IgD-negative memory B cell (primary cell): ENCODE results near the gene WFDC5. TPM values are rescaled to one million over a fixed set of nuclear protein-coding genes. Genes with fewer than 3 reads are reported as not detected.

Experiments used
- H3K27ac Mint-ChIP-seq, 3 donors: one replicate each; pipeline ENCODE4 v1.8.0; 2020 to 2022; ENCODE audit warnings: mild to moderate bottlenecking in 3 of 3, mixed read lengths in 3 of 3, moderate library complexity in 1 of 3
- H3K27me3 Mint-ChIP-seq: one replicate; pipeline ENCODE4 v1.8.0; 2021; ENCODE audit warnings: mixed read lengths
- H3K36me3 Mint-ChIP-seq: one replicate; pipeline ENCODE4 v1.8.0; 2020; ENCODE audit warnings: mild to moderate bottlenecking, mixed read lengths
- H3K4me1 Mint-ChIP-seq, 3 donors: one replicate each; pipeline ENCODE4 v1.8.0; 2020 to 2022; ENCODE audit warnings: mixed read lengths in 3 of 3, mild to moderate bottlenecking in 1 of 3
- H3K4me3 Mint-ChIP-seq, 4 donors: one replicate each; pipeline ENCODE4 v1.8.0; 2020 to 2022; ENCODE audit warnings: mild to moderate bottlenecking in 4 of 4, mixed read lengths in 4 of 4, moderate library complexity in 3 of 4
- H3K9me3 Mint-ChIP-seq, 3 donors: one replicate each; pipeline ENCODE4 v1.8.0; 2020 to 2021; ENCODE audit warnings: mixed read lengths in 3 of 3, mild to moderate bottlenecking in 1 of 3
- polyA plus RNA-seq: library from polyadenylated mRNA; unstranded; fragments of 300-500 nt; fragmentation: Illumina TruSeq; gene quantifications from one replicate; pipeline ENCODE4 v1.2.3, GENCODE V29; 2021

The WFDC5 gene
- polyA plus RNA-seq, 1 donor from 2014 or later, result not detected

DNA sequence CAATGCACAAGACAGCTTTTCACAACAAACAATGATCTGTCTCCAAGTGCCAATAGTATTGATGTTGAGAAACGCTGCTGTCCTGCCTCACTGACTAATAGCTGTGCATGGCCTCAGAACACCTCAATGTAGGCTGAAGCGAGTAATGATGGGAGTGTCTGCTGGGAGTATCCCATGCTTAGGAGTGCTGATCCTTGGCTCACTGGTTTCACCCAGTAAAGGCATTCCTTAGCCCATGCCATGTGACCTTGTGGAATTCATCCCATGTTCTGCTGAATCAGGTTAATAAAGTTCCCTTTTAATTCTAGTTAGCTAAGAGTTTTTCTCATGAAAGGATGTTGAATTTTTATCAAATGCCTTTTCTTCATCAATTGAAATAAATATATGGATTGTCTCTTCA, 13.1 kb upstream of the WFDC5 start:
- Mint-ChIP-seq H3K4me3 (no peak overlapping the region), H3K4me1 (peaks cover 0 to 1% (median 0%) of the 10 kb centered on the region in 3 donors), H3K36me3 (peaks cover 3% of the 10 kb centered on the region), H3K27me3 (peaks cover 15% of the 10 kb centered on the region), H3K9me3 (peaks cover 0 to 7% (median 0%) of the 10 kb centered on the region in 3 donors), H3K27ac (no peak overlapping the region)

DNA sequence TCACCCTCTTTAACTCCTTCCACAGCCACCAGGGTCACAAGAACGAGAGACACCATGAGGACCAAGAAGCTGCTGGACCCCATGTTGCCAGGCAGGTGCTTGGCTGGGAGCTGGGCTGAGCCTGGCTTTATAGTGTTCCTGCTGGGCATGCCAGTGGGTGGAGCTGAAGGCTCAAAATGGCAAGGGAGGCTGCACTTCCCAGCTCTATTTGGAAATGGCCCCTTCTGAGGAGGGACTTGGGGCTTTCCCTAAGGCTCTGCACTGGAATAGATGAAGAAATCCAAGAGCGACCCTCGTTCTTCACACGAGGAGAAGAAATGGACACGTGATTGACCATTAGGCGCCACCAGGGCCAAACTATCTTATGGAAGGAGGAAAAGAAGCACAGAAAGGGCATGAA, 9.4 kb upstream of the WFDC5 start, which contains the start of gene WFDC12:
Gene WFDC12, minus strand, starts transcription at position 101 of the 400 bp plus-strand sequence. Its CDS starts 18 bp downstream, at position 83.
- Mint-ChIP-seq H3K27ac (no peak within 1 kb of the TSS), H3K4me1 (peaks cover 0 to 1% (median 0%) of the 10 kb centered on the region in 3 donors), H3K36me3 (peaks cover 3% of the 10 kb centered on the region), H3K27me3 (peaks cover 16% of the 10 kb centered on the region), H3K4me3 (no peak within 1 kb of the TSS), H3K9me3 (peaks cover 0 to 7% (median 0%) of the 10 kb centered on the region in 3 donors)

DNA sequence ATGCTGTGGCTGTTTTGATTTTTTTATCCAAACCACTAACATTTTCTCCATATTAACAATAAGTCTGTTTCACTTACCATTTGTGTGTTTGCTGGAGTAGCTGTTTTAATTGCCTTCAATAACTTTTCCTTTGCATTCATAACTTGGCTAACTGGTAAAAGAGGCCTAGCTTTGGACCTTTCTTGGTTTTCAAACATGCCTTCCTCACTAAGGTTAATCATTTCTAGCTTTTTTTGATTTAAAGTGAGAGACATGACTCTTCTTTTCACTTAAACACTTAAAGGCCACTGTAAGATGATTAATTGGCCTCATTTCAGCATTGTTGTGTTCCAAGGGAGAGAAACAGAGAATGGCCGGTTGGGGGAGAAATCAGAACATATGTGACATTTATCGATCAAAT, 6.4 kb upstream of the WFDC5 start:
- Mint-ChIP-seq H3K9me3 (peaks cover 0 to 7% (median 0%) of the 10 kb centered on the region in 3 donors), H3K27ac (no peak overlapping the region), H3K27me3 (peaks cover 18% of the 10 kb centered on the region), H3K4me3 (no peak overlapping the region), H3K4me1 (peaks cover 0 to 1% (median 0%) of the 10 kb centered on the region in 3 donors), H3K36me3 (peaks cover 3% of the 10 kb centered on the region)

DNA sequence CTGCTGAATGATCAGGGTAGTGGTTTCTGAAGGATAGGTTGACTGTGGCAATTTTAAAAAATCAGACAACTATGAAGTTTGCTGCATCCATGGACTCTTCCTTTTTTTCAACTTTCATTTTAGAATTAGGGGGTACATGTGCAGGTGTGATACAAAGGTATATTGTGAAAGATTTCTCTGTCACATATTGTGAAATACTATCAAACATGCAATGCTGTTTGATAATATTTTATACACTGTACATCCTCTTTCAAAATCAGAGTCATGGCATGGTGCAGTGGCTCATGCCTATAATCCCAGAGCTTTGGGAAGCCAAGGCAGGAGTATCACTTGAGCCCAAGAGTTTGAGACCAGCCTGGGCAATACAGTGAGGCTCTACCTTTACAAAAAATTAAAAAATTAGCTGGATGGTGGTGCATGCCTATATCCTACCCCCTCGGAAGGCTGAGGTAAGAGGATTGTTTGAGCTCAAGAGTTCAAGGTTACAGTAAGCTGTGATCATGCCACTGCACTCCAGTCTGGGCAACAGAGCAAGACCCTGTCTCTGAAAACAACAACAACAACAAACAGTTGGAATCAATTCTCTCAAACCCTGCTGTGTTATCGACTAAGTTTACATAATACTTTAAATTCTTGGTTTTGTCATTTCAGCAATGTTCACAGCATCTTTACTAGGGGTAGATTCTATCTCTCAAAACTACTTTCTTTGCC, 4.7 kb upstream of the WFDC5 start:
- Mint-ChIP-seq H3K27ac (no peak overlapping the region), H3K36me3 (peaks cover 3% of the 10 kb centered on the region), H3K4me1 (peaks cover 0 to 3% (median 1%) of the 10 kb centered on the region in 3 donors), H3K9me3 (peaks cover 0 to 7% (median 0%) of the 10 kb centered on the region in 3 donors), H3K4me3 (no peak overlapping the region), H3K27me3 (peaks cover 14% of the 10 kb centered on the region)

DNA sequence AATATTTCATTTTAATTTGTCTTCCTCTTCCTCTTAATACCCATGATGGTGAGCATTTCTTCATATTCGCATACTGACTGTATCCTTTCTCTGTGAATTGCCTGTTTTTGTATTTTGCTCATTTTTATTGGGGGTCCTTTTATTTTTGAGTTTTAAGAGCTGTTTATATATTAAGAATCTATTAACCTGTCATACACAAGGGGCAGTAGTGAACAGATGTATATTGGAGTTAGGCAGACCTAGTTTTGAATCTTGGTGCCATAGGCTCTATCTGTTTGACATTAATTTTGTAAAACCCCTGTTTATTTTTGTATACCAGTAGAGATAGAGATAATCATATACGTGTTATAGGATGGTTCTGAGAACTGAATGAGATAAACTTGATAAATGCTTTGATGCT, 3.1 kb upstream of the WFDC5 start:
- H3K27ac Mint-ChIP-seq, result no peak overlapping the region
- H3K9me3 Mint-ChIP-seq, result no peaks in the 10 kb centered on the region
- no peak overlapping the region for H3K4me3 Mint-ChIP-seq
- H3K27me3 Mint-ChIP-seq, result peaks cover 7% of the 10 kb centered on the region
- H3K36me3 Mint-ChIP-seq, result no peaks in the 10 kb centered on the region
- peaks cover 0 to 3% (median 0%) of the 10 kb centered on the region in 3 donors for H3K4me1 Mint-ChIP-seq

DNA sequence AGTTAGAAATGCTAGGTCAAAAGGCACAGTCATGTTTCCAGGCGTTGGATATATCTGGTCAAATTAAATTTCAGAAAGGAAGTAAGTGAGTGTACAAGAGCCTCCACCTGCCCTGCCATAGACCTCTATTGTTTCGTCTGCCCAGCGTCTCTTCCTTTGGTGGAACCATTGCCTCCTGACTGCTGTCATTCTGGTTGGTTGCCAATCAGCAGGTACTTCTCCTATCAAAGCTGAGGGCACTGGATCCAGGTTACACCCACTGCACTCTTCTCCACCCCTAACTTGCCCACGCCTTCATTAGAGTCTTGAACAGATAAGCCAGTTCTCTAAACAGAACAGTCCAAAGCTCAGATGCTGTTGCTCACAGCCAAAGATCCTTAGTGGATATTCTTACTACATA, 2.6 kb upstream of the WFDC5 start:
- H3K4me3 Mint-ChIP-seq, result no peak overlapping the region
- no peak overlapping the region for H3K27ac Mint-ChIP-seq
- H3K36me3 Mint-ChIP-seq, result no peaks in the 10 kb centered on the region
- no peaks in the 10 kb centered on the region for H3K9me3 Mint-ChIP-seq
- peaks cover 0 to 3% (median 0%) of the 10 kb centered on the region in 3 donors for H3K4me1 Mint-ChIP-seq
- peaks cover 7% of the 10 kb centered on the region for H3K27me3 Mint-ChIP-seq

- Mint-ChIP-seq H3K4me1 (peaks cover 0 to 3% (median 0%) of the 10 kb centered on the region in 3 donors), H3K27me3 (peaks cover 7% of the 10 kb centered on the region), H3K9me3 (no peaks in the 10 kb centered on the region), H3K27ac (no peak overlapping the region), H3K4me3 (no peak overlapping the region), H3K36me3 (no peaks in the 10 kb centered on the region)
These were observed 855 bp upstream of the WFDC5 start for GRCh38 chr20:45115829-45116228.

DNA sequence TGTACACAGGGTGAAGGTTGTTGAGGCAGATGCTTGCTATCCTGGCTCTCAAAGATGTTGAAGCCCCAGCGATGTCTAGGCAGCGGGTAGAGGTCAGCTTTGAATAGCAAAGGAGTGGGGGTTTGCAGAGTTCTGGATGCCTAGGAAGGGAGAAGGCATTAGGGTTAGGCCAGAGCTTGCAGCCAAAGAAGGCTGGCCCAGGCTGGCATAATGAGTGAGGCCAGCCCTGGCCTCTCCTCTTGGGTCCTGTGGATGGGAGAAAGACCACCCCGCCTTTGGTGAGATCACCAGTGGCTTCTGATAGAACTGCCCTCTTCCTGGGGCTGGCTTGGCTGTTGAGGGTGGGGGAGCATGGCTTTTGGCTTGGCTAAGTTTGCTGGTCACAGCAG, 406 bp upstream of the WFDC5 start:
- H3K4me1 Mint-ChIP-seq, result peaks cover 0 to 3% (median 0%) of the 10 kb centered on the region in 3 donors
- peaks cover 5% of the 10 kb centered on the region for H3K27me3 Mint-ChIP-seq
- H3K9me3 Mint-ChIP-seq, result no peaks in the 10 kb centered on the region
- H3K27ac Mint-ChIP-seq, result no peak overlapping the region
- no peaks in the 10 kb centered on the region for H3K36me3 Mint-ChIP-seq
- no peak overlapping the region for H3K4me3 Mint-ChIP-seq

DNA sequence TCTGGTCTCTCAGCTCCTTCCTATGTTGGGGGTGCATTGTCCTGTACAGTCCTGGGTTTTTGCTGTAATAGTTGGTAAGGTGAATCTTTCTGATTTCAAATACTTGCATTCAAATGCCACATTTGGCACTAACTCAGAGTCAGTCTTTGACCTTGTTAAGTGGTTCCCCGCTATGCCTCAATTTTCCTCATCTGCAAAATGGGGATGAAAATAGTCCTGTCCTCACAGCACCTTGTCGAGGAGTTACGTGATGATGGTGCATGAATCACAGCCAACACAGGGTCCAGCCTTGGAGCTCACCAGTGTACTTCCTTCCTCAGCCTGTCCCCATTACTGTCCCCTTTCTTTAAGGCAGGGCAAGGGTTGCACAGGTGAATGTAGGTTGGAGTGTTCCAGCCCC, 1.1 kb downstream of the WFDC5 start:
- no peak overlapping the region for H3K27ac Mint-ChIP-seq
- peaks cover 4% of the 10 kb centered on the region for H3K27me3 Mint-ChIP-seq
- H3K4me1 Mint-ChIP-seq, result peaks cover 0 to 3% (median 0%) of the 10 kb centered on the region in 3 donors
- no peaks in the 10 kb centered on the region for H3K36me3 Mint-ChIP-seq
- H3K9me3 Mint-ChIP-seq, result no peaks in the 10 kb centered on the region
- no peak overlapping the region for H3K4me3 Mint-ChIP-seq

DNA sequence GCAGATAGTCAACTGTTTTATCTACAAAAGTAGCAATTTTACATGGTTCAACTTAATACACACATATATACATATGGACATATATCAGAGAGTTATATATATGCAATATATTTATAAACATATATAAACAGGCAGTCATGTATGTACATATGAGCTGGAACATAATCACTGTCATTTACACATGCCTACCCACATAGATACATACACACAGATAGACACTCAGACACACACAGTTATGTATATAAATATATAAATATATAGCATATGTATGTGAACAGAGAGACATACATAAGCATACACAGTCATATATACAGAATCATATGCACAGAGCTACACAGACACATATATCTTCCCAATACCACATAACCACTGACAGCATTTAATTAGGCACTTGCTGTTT, 2.2 kb downstream of the WFDC5 start:
- H3K36me3 Mint-ChIP-seq, result no peaks in the 10 kb centered on the region
- H3K4me1 Mint-ChIP-seq, result peaks cover 0 to 3% (median 0%) of the 10 kb centered on the region in 3 donors
- no peaks in the 10 kb centered on the region for H3K9me3 Mint-ChIP-seq
- H3K27ac Mint-ChIP-seq, result no peak overlapping the region
- H3K27me3 Mint-ChIP-seq, result peaks cover 8% of the 10 kb centered on the region
- H3K4me3 Mint-ChIP-seq, result no peak overlapping the region

DNA sequence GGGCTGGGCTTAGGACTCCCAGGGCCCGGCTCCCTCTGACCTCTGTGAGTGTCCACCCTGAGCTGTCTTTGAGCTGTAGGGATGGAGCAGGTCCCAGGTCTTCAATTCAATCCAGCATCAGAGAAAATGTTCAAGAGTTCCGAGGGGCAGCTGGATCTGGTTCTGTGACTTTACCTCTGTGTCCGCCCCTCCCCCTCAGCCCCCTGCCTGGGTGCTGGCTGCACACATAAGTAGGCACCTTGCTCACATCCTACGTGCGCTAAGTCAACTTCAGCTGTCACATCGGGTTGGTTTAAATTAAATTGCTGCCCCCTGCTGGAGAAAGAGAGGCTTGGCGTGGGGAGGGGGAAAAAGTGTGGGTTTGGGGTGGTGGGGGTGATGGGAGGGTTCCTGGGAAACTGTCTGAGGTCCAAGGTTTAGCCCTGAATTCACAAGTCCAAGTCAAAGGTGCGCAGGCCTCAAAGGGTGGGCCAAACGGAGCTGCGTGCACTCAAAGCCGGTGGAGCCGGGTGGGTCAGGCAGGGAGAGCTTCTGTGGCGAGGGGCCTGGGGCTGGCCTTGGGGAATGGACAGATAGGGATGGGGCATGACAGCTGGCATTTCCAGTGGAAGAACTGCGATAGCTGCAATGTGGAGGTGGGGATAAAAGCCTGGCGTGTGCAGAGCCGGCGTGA, 3.0 kb downstream of the WFDC5 start:
- no peak overlapping the region for H3K27ac Mint-ChIP-seq
- H3K4me3 Mint-ChIP-seq, result no peak overlapping the region
- H3K4me1 Mint-ChIP-seq, result peaks cover 0 to 3% (median 0%) of the 10 kb centered on the region in 3 donors
- H3K27me3 Mint-ChIP-seq, result peaks cover 4% of the 10 kb centered on the region
- H3K9me3 Mint-ChIP-seq, result no peaks in the 10 kb centered on the region
- no peaks in the 10 kb centered on the region for H3K36me3 Mint-ChIP-seq

DNA sequence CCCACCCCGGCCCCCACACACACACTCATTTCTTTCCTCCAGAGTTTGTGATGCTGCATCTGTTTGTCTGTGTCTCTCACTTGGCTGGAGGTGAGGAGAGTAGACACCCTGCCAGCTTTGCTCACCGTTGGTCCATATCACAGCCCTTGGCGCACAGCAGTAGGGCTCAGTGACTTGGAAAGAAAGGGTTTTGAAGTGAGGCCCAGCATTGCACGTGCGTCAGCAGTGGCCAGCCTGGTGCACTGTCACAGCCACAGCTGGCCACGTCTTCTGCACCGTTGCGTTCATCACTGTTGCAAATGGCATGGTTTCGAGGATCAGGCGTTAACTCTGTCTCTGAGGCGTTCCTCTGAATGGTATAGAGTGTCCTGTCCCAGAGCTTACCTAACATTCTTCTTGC, 3.7 kb downstream of the WFDC5 start:
- H3K4me1 Mint-ChIP-seq, result peaks cover 0 to 3% (median 0%) of the 10 kb centered on the region in 3 donors
- no peak overlapping the region for H3K4me3 Mint-ChIP-seq
- H3K36me3 Mint-ChIP-seq, result no peaks in the 10 kb centered on the region
- peaks cover 4% of the 10 kb centered on the region for H3K27me3 Mint-ChIP-seq
- no peaks in the 10 kb centered on the region for H3K9me3 Mint-ChIP-seq
- no peak overlapping the region for H3K27ac Mint-ChIP-seq

DNA sequence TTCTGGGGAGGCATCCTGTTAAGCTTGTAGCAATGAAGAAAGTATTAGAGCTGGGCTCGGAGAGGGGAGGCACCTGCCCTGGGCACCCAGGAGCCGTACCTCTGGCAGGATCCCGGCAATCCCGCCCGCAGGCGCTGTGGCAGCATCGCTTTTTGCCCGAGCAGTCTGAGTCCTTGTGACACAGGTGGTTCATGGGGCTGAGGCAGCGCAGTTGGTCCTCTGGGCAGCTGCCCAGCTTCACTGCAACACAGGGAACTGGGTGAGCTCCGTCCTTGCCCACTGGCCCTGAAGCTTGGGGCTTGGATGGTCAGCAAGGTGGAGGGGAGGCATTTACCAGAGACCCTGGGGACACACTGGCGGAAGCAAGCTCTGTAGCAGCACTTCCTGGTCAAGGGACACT, 4.7 kb downstream of the WFDC5 start:
- no peaks in the 10 kb centered on the region for H3K9me3 Mint-ChIP-seq
- H3K36me3 Mint-ChIP-seq, result no peaks in the 10 kb centered on the region
- H3K4me1 Mint-ChIP-seq, result peaks cover 0 to 3% (median 0%) of the 10 kb centered on the region in 3 donors
- H3K27ac Mint-ChIP-seq, result no peak overlapping the region
- H3K27me3 Mint-ChIP-seq, result peaks cover 4% of the 10 kb centered on the region
- H3K4me3 Mint-ChIP-seq, result no peak overlapping the region

DNA sequence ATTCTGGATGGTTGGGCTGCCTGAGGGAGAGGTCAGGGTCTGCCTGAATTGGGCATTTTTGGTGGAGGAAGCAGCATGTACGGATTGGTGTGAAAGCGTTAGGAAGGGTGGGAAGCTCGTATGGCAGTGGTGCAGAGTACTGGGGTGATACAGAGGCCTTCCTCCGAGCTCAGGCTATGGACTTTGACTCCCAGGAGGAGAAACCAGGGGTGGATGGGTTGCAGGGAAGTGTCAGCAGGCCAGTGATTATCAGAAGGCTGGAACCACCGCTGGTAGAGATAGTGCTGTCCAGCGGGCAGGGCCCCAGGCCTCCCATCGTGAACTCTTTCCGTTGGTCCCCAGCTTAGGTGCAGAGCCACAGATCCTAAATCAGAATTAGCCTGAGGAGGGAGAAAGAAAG, 5.3 kb downstream of the WFDC5 start:
- Mint-ChIP-seq H3K36me3 (no peaks in the 10 kb centered on the region), H3K4me1 (no peaks in the 10 kb centered on the region), H3K27me3 (peaks cover 5% of the 10 kb centered on the region), H3K9me3 (no peaks in the 10 kb centered on the region), H3K27ac (no peak overlapping the region), H3K4me3 (no peak overlapping the region)

GRCh38 chr20:45105317-45105716, 9.7 kb downstream of the WFDC5 start:
- peaks cover 0 to 3% (median 2%) of the 10 kb centered on the region in 3 donors for H3K4me1 Mint-ChIP-seq
- no peak overlapping the region for H3K4me3 Mint-ChIP-seq
- H3K27me3 Mint-ChIP-seq, result peaks cover 19% of the 10 kb centered on the region
- H3K9me3 Mint-ChIP-seq, result no peaks in the 10 kb centered on the region
- H3K27ac Mint-ChIP-seq, result no peak overlapping the region
- no peaks in the 10 kb centered on the region for H3K36me3 Mint-ChIP-seq

DNA sequence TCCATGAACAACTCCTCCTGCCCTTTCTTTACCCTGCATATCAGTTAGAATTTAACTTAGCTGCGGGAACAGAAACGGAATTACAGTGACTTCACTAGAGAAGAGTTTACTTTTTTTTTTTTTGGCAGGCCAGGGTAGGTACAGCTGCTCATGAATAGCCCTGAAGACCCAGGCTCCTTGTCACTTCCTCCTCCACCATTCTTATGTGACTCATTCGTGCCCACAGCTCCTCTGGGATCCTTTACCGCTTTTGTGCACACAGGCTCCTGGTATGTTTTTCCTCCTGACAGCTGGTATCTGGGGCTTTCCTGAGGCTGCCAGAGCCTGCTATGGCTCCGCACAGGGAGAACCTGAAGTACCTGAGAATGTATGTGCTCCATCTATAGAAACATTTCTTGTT, 10.2 kb downstream of the WFDC5 start:
- Mint-ChIP-seq H3K4me3 (no peak overlapping the region), H3K4me1 (peaks cover 0 to 3% (median 3%) of the 10 kb centered on the region in 3 donors), H3K27ac (no peak overlapping the region), H3K27me3 (peaks cover 24% of the 10 kb centered on the region), H3K9me3 (no peaks in the 10 kb centered on the region), H3K36me3 (no peaks in the 10 kb centered on the region)
